PC-3 (cell line): Measurements from ENCODE around the gene SORD. TPM values are rescaled to one million over a fixed set of nuclear protein-coding genes. Genes with fewer than 3 reads are reported as not detected.
"Not testable (repeated sequence)": the region's sequence is repeated elsewhere in the genome, so short reads cannot be mapped to it uniquely, and the experiment has no call there.

Source experiments
- ATAC-seq: fragments of 200-7000 bp; cut with Tn5 transposase; 2 replicates; pipeline ENCODE4 v1.9.1; 2020; ENCODE audit warnings: mild to moderate bottlenecking, moderate library complexity
- BruUV-seq: library from RNA; stranded (reverse); fragments of 400-500 nt; replicated peaks from 2 replicates; lab custom pipeline; 2021; lab: Mats Ljungman, UMichigan
- CTCF ChIA-PET: fragments of 300-600 bp; sonication (Branson Sonifier 250); formaldehyde crosslinking; loops from one replicate; lab custom pipeline; 2022; ENCODE audit warnings: antibody characterized with exemption; lab: Charles Lee
- POLR2A ChIA-PET: fragments of 300-600 bp; sonication (Branson Sonifier 250); formaldehyde crosslinking; loops from one replicate; lab custom pipeline; 2022; ENCODE audit warnings: antibody characterized with exemption; ENCODE audit not compliant: unreplicated experiment; lab: Charles Lee
- DNase-seq: peaks from one replicate; pipeline ENCODE4 v3.0.0-alpha.2; 2015
- H2AFZ ChIP-seq: fragments of 300-600 bp; sonication (generic); 2 replicates; pipeline ENCODE4 v1.6.0; 2016; ENCODE audit warnings: antibody characterized with exemption, low read length
- H3F3A ChIP-seq: fragments of 300-600 bp; sonication (generic); one replicate; pipeline ENCODE4 v1.6.0; 2017; ENCODE audit warnings: antibody characterized with exemption, low read length, control low read depth, mild to moderate bottlenecking; ENCODE audit not compliant: unreplicated experiment
- H3K27ac ChIP-seq: fragments of 300-600 bp; sonication (generic); 2 replicates; pipeline ENCODE4 v1.5.1; 2016; ENCODE audit warnings: mild to moderate bottlenecking, low read length
- H3K27me3 ChIP-seq: fragments of 300-600 bp; sonication (generic); 2 replicates; pipeline ENCODE4 v1.6.1; 2016; ENCODE audit warnings: low read length, mixed read lengths
- H3K36me3 ChIP-seq: fragments of 300-600 bp; sonication (generic); 2 replicates; pipeline ENCODE4 v1.6.1; 2016; ENCODE audit warnings: low read depth, mixed run types, low read length, mixed read lengths
- H3K4me1 ChIP-seq: fragments of 300-600 bp; sonication (generic); 2 replicates; pipeline ENCODE4 v1.5.1; 2016; ENCODE audit warnings: low read length; ENCODE audit not compliant: insufficient read depth
- H3K4me2 ChIP-seq: fragments of 300-600 bp; sonication (generic); 2 replicates; pipeline ENCODE4 v1.6.0; 2016; ENCODE audit warnings: low read length
- H3K4me3 ChIP-seq: fragments of 300-600 bp; sonication (generic); 2 replicates; pipeline ENCODE4 v1.5.1; 2016; ENCODE audit warnings: mild to moderate bottlenecking, low read length, mixed read lengths
- H3K79me2 ChIP-seq: fragments of 300-600 bp; sonication (generic); 2 replicates; pipeline ENCODE4 v1.6.1; 2017; ENCODE audit warnings: low read length, mixed read lengths
- H3K9ac ChIP-seq: fragments of 300-600 bp; sonication (generic); 2 replicates; pipeline ENCODE4 v1.6.0; 2016; ENCODE audit warnings: mild to moderate bottlenecking, low read length
- H3K9me2 ChIP-seq: fragments of 300-600 bp; sonication (generic); replicated peaks from 2 replicates; pipeline ENCODE4 v1.6.1; 2016; ENCODE audit warnings: mixed run types, low read length, mixed read lengths
- H3K9me3 ChIP-seq: fragments of 300-600 bp; sonication (generic); 2 replicates; pipeline ENCODE4 v1.6.1; 2016; ENCODE audit warnings: low read length, mixed read lengths
- H4K20me1 ChIP-seq: fragments of 300-600 bp; sonication (generic); 2 replicates; pipeline ENCODE4 v1.6.1; 2016; ENCODE audit warnings: low read length, mixed read lengths
- CTCF ChIP-seq: fragments of 300-600 bp; sonication (generic); conservative IDR thresholded peaks from 2 replicates; pipeline ENCODE4 v1.5.1; 2017; ENCODE audit warnings: antibody characterized with exemption, low read depth, mild to moderate bottlenecking, low read length
- EZH2 ChIP-seq: fragments of 300-600 bp; sonication (generic); IDR thresholded peaks from one replicate; pipeline ENCODE4 v1.6.1; 2017; ENCODE audit warnings: antibody characterized with exemption, mild to moderate bottlenecking, low read length; ENCODE audit not compliant: unreplicated experiment
- EZH2phosphoT487 ChIP-seq: fragments of 300-600 bp; sonication (generic); IDR thresholded peaks from 2 replicates; pipeline ENCODE4 v1.6.1; 2018; ENCODE audit warnings: mild to moderate bottlenecking, antibody characterized with exemption, low read length, borderline replicate concordance
- intact Hi-C: fragments of 100-400 bp; cut with micrococcal nuclease; formaldehyde crosslinking; loops from 2 replicates; pipeline ENCODE4 v1.9.0; 2023
- total RNA-seq: library from RNA; depleted of rRNA; stranded (reverse); fragments of >200 nt; gene quantifications from 2 replicates; pipeline ENCODE4 v1.2.3, GENCODE V29; 2014

The SORD gene
- total RNA-seq, 1 experiment from 2014 or later = 119 TPM

GRCh38 chr15:45009046-45009445 lies 13.9 kb upstream of the SORD start:
- intact Hi-C loops = no loop called here
- H3K4me2 ChIP-seq = no peak overlapping the region
- no peaks in the 10 kb centered on the region for H3F3A ChIP-seq
- no TSS peak for BruUV-seq
- ChIA-PET POLR2A (no interaction called here), CTCF (no interaction called here)
- H4K20me1 ChIP-seq = no peaks in the 10 kb centered on the region
- H3K4me1 ChIP-seq = no peaks in the 10 kb centered on the region
- no peak overlapping the region for H3K9ac ChIP-seq
- no peaks in the 10 kb centered on the region for H3K36me3 ChIP-seq
- no peak overlapping the region for H2AFZ ChIP-seq
- TF ChIP-seq CTCF (no peak), EZH2 (no peak), EZH2phosphoT487 (no peak)
- ATAC-seq (no peak), DNase-seq (no peak)
- peaks cover 27% of the 10 kb centered on the region for H3K27me3 ChIP-seq
- no peaks in the 10 kb centered on the region for H3K9me3 ChIP-seq
- no peaks in the 10 kb centered on the region for H3K79me2 ChIP-seq
- no peak overlapping the region for H3K27ac ChIP-seq
- no peak overlapping the region for H3K4me3 ChIP-seq
- no peaks in the 10 kb centered on the region for H3K9me2 ChIP-seq

GRCh38 chr15:45015114-45015513 lies 7.9 kb upstream of the SORD start:
- intact Hi-C loops, H3F3A ChIP-seq, H3K36me3 ChIP-seq, H3K4me1 ChIP-seq, H3K9me3 ChIP-seq, BruUV-seq, H4K20me1 ChIP-seq, ATAC-seq, H3K4me3 ChIP-seq, DNase-seq, H3K9me2 ChIP-seq, H3K79me2 ChIP-seq, H3K9ac ChIP-seq, POLR2A ChIA-PET, H3K27ac ChIP-seq, CTCF ChIA-PET, H3K4me2 ChIP-seq, H2AFZ ChIP-seq: not testable (repeated sequence)
- peaks cover 45% of the 10 kb centered on the region for H3K27me3 ChIP-seq

- H3K36me3 ChIP-seq, H3K9ac ChIP-seq, H3K9me3 ChIP-seq, BruUV-seq, H2AFZ ChIP-seq, CTCF ChIA-PET, H3K27ac ChIP-seq, DNase-seq, H3K4me3 ChIP-seq, H3K4me2 ChIP-seq, intact Hi-C loops, ATAC-seq, H3K9me2 ChIP-seq, H4K20me1 ChIP-seq, H3F3A ChIP-seq, POLR2A ChIA-PET: not testable (repeated sequence)
- peaks cover 18% of the 10 kb centered on the region for H3K79me2 ChIP-seq
- H3K27me3 ChIP-seq = peaks cover 22% of the 10 kb centered on the region
- peaks cover 14% of the 10 kb centered on the region for H3K4me1 ChIP-seq
Measured at GRCh38 chr15:45020222-45020900, 2.6 kb upstream of the SORD start.

- H3K9ac ChIP-seq, ATAC-seq, H3F3A ChIP-seq, H2AFZ ChIP-seq, H4K20me1 ChIP-seq, H3K27ac ChIP-seq, H3K36me3 ChIP-seq, DNase-seq, H3K4me3 ChIP-seq, intact Hi-C loops, H3K4me2 ChIP-seq, BruUV-seq, POLR2A ChIA-PET, H3K9me3 ChIP-seq, H3K9me2 ChIP-seq, CTCF ChIA-PET: not testable (repeated sequence)
- Histone ChIP-seq H3K79me2 (peaks cover 18% of the 10 kb centered on the region), H3K27me3 (peaks cover 22% of the 10 kb centered on the region), H3K4me1 (peaks cover 14% of the 10 kb centered on the region)
Measured at GRCh38 chr15:45020901-45021259, 2.1 kb upstream of the SORD start.
